IPS DF 4.7 (cell line): ENCODE measurements around the gene UGT1A1.

Source experiments
- DNase-seq: peaks from one replicate; pipeline ENCODE4 v3.0.0-alpha.2; 2013; ENCODE audit warnings: low spot score; ENCODE audit errors: extremely low read depth

Gene UGT1A1

DNA sequence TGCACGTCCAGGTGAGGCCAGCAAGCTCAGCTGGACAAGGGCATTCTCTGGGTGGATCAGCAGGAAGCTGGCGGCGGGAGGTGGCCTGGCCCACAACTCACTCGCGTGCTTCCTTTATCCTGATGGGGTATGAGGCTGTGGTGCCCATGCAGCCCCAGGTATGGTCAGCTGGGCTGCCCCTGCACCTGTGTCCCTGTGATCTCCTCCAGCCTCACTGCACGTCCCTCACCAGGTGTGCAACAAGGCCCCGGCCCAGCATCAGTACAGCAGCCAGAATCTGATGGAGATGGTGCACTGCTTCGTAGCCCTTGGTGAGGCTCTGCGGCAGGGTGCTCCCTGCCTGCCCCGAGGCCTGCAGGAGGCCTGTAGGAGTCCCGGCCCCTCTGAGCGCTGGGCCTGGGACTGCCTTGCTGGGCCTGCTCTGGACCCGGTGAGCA lies 35.7 kb downstream of the UGT1A1 start:
- no peak for DNase-seq

DNA sequence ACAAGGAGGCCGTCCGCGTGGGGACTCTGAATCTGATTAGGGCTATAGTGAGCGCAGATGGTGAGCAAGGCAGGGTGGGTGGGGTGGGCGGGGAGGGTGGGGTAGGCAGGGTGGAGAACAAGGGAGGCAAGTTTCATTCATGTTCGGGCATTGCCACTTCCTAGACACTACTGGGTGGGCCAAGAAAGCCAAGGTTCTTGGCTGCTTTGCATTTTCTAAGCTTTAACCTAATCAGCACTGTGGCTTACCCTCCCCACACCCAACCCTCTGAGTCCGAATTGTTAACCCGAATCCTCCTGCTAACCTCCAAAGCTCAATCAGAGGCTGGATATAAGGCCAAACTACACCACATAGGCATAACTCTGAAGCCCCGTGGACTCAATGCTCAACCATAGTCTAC lies 36.2 kb downstream of the UGT1A1 start:
- DNase-seq = no peak

DNA sequence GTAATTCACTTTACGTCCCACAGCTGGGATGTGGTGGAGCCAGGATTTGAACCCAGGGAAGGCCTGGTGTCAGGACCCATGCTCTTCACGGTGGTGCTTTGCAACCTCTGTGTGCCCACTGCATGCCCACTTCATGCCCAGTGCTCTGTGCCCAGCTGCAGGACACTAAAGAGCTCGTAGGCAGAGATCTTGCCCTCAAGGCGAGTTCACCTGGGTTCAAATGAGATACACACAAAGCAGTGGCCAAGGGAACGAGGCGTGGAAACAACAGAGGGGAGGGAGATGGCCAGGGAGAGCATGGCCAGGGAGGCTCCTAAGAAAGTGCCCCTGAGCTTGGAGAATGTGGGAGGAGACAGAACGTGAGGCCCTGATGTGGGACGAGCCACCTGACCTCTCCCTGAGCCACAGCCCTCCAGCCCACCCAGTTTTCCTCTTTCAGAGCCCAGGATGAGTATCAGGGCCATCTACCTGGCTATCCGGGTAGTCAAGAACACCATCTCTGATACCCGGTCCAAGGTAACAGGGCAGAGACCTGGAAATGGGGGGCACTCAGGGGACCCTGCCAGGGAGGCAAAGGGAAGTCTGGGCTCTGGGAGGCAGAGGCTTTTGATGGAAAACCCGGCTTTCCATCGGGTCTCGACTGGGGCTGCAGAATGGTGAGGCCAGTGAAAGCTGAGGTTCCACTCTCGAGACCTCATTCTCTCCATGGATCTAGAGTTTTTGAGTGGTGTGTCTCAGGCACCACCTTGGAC lies 38.4 kb downstream of the UGT1A1 start:
- no peak for DNase-seq

DNA sequence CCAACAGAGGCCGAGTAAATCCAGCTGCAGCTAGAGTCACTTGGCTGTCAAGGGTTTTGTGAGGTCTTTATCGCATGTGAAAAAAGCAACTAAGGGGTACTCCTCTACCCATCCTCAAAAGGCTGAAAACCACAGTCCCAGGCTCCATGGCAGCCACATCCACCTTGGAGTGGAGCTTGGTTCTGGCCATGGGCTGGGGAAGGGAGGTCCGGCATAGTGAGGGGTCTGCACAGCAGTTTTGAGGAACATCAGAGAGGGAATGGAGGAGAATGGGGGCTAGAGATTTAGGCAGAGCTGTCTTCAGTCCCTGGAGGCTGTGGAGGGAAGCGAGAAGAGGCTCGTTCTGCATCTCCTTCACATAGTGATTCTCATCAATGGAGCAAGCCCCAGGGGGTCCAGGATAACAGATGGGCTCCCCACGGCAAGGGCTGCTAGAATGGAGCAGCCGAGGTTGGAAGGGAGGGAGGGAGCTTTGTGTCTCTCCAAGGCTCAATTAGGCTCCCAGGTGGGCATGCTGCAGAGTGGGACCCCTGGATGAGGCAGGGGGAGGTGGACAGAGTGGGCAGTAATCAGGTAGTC lies 39.1 kb downstream of the UGT1A1 start:
- no peak for DNase-seq

DNA sequence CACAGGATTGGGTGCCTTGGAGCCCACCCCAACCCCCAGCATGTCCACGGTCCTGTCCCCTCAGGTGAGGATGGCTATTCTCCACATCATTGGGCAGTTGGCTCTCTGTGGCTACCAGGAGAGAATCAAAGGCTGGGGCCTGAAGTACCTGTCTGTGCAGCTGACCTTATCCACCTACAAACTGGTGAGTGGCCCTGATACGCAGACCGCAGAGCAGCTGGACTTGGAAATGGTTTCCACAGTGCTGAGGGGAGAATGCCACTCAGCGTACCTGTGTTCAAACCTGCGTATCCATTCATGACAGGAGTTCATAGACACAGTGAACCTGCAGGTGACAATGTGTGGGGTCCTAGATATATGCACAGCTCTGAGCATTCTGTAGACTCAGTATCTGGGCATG lies 39.6 kb downstream of the UGT1A1 start:
- DNase-seq = no peak

DNA sequence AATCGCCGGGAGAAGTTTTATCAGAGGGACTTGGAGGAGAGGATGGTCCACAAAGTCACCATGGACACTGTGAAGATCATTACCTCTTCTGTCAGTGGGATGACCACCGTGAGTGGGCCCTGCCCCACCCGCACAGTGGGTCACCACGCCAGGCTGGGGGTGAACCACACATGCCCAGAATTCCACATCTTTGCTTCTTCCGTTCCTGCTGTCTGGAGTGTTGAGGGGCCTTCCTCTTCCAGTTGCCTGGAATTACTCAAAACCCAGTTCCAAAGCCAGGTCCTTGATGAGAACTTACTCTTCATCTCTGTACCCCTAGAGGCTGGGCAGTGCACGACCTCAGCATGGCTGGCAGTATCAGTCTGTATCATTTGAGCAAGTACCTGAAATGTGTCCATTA lies 40.1 kb downstream of the UGT1A1 start:
- DNase-seq = no peak

DNA sequence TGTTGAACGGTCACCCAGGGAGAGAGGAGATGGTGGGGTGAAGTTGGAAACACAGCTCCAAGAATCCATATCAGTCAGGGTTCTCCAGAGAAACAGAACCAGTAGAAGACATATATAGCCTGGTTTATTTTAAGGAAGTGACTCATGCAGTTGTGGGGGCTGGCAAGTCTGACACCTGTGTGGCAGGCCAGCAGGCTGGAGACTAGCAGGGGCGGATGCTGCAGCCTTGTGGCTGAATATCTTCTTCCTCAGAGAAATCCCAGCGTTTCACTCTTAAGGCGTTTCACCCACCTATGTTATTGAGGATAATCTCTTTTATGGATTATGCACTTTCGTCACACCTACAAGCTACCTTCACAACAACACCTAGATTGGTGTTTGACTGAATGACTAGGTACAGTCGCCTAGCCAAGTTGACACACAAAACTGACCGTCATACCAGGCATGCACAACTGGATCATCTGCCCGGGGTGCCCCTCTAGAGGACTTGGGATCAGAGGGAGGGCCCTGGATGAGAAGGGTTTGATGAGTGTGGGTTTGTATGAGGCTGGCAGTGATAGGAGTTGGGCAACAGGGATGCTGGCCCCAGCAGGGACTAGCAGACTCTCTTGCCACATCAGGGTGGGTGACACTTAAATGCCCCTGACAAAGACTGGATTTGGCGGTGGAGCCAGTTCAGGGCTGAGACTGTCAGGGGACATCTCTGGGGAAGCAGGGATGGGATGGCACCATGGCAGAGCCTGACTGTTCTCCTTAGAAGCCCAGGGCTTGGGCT lies 41.5 kb downstream of the UGT1A1 start:
- DNase-seq = no peak

DNA sequence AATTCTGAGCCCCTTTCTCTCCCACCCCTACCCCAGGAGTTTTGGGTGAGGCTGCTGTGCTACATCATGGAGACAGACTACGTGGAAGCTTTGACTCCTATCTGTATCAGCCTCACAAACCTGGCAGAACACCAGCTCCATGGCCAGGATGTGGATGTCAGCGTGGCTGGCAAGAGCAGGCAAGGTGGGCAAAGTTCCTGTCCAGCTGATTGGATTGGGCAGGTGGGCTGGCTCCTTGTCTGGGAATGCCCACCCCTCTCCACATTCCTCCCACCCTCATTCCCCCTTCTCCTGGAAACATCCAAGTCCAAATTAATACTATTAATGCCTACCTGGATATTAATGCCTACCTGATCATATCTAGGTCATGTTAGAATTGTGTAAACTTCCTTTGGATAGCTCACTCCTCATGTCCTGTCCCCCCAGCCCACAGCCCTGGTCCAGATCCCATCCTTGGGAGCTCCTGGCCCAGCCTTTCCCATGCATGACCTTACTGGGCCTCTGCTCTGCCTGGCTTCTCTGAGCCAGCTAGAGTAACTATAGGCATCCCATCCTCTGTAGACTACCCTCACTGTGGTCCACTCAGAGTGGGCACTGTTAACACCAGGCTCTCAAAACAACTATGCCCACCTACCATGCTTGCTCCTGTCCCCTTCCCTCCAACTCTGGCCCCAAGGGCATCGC lies 42.2 kb downstream of the UGT1A1 start:
- no peak for DNase-seq

DNA sequence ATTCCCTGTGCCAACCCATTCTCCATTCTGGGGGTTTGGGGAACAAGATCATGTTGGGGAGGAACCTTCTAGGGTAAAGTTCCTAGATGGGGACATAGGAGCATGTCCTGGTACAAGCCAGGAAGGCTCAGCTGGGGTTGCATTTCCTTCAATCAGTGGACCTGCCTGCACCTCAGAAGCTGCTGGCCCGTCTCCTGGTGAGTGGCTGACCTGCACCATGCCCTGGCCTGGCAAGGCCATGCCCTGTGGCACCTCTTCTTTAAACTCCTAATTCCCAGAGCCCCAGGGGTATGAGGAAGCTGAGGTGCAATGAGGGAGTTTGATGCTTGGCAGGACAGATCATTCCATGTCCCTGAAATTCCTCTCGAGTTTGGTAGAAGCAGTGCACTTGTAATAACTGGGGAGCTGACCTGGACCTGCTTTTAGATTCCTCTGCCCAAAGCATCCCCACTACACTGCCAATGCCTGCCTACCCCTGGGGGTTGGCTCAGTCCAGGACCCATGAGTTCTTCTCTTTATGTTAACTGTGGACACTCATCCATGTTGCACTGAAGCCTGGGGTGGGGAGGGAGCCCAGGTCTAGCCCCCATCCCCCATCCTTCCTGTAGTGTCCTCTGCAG lies 43.3 kb downstream of the UGT1A1 start:
- no peak for DNase-seq

DNA sequence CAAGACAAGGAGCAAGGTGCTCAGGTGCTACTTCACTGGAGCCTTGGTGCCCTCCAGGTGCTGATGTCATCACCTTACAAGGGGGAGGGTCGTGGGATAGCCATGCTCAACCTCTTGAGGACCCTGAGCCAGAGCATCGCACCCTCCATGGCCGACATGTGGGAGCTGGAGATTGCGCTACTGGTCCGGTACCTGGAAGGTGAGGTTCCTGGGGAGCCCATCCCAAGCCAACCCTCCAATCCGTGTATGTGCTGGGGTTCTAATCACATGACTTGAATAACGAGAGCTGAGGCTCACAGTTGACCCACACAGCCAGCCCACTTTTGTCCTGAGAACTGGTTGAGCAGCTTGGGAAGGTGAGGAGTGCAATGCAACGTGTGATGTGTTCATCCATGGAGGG lies 43.9 kb downstream of the UGT1A1 start:
- no peak for DNase-seq

DNA sequence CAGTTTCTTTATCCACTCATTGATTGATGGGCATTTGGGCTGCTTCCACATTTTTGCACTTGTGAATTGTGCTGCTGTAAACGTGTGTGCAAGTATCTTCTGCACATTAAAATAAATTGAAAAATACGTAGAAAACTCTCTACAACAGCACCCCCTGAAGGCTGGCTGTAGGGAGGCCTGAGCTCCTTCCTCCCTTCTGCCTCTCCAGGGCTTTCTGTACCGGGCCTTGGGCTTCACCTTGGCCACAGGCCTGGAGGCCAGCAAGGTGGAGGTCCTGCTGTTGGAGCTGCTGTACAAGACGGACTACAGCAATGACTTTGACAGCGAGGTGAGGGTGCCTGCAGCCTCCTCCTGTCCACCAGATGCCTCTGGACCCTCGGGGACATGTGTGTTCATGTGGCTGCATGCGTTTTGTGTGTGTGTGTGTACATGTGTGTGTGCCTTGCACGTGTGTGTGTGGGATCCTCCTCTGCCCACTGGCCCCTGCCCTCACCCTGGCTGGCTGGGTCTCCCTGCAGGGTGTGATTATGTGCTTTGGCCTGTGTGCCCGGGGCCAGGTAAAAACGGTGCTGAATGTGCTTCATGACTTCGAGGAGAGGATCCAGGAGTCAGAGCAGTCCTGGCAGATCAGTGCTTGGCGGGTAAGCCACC lies 47.3 kb downstream of the UGT1A1 start:
- no peak for DNase-seq

DNA sequence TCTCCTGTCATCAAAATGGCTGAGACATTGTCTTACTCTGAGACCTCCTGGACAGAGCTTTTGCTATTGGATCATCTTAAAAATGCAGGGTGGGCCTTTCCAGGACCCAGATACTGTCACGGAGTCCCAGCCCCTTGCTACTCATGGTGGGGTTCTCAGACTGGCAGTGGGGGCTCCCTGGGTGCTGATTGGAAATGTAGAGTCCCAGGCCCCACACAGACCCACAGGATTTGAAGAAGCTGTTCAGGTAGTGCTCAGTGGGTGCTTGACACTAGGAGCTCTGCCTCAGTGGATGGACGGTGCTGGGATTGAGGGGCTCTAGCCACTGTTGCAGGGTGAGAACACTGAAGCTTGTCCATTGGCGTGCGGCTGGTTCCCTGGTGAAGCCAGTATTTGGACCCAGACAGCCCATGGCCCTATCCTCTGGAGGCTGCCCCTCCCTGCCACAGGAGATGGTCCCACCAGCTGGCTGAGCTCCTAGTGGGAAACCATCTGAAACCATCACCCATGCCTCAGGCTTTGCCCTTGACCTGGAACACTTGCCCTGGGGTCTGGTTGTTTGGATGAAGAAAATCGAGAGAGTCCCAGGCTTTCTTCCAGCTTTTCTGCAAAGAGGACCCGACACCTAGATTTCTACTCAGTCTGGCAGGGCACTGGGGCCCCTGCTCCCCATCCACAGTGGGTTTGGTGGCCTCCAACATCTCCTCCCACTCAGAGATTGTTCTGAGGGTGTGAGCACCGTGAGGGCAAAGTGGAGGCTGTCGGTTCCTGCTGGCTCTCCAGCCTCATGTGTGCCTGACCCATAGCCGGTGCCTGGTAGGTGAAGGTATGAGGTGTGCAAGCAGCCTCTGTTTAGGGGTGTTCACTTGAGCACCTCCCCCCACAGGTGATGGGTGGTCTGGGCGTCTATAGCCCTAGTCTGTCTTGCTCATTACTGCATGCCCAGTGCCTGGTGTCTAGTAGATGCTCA lies 48.2 kb downstream of the UGT1A1 start:
- DNase-seq = no peak

DNA sequence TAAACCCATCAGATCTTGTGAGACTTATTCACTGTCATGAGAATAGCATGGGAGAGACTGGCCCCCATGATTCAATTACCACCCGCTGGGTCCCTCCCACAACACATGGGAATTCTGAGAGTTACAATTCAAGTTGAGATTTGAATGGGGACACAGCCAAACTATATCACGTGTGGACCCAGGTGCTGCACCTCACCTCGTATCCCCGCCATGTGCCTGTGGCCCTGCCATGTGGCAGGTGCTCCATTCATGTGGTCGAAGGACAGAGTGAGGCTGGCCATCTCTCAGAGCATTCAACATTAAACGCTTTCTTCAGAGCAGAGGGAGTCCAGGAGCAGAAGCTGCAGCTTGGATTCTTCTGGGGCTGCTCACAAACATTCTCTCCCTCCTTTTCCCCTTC lies 50.3 kb downstream of the UGT1A1 start:
- no peak for DNase-seq

DNA sequence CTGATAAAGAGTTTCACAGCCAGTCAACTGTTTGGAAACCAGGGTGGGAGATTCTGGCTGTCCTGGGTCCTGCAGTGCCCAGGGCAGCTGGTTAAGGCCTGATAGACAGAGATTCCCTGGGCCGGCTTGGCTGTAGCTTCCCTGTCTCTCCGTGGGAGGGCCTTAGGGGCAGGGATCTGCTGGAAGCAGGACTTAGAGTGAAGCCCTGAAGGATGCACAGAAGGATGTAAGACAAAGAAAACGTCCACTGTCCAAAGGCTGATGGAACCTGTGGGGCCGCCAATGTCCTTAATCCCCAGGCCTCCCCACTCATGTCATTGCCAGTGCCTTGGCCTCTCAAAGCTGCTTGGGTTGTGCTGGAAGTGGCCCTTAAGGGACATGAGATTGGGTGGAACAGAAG lies 51.0 kb downstream of the UGT1A1 start:
- DNase-seq = no peak

DNA sequence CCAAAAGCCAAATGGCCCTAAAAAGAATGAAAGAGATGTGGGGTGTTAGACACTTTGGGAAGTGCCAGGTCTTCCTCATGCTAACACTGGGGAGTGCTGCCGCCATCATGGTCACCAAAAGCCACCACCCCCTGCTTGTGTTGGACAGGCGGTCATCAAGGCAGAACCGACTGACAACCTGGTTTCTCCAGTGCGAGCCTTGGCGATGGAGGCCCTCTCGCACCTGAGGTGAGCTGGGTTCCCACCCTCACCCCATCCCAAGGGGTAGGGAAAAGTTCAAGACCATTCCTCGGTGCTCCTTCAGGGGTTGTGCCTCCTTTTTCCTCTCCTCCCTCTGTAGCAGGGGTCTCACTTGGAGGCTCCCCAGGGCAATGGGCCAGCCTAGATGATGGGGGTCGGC lies 51.7 kb downstream of the UGT1A1 start:
- no peak for DNase-seq

DNA sequence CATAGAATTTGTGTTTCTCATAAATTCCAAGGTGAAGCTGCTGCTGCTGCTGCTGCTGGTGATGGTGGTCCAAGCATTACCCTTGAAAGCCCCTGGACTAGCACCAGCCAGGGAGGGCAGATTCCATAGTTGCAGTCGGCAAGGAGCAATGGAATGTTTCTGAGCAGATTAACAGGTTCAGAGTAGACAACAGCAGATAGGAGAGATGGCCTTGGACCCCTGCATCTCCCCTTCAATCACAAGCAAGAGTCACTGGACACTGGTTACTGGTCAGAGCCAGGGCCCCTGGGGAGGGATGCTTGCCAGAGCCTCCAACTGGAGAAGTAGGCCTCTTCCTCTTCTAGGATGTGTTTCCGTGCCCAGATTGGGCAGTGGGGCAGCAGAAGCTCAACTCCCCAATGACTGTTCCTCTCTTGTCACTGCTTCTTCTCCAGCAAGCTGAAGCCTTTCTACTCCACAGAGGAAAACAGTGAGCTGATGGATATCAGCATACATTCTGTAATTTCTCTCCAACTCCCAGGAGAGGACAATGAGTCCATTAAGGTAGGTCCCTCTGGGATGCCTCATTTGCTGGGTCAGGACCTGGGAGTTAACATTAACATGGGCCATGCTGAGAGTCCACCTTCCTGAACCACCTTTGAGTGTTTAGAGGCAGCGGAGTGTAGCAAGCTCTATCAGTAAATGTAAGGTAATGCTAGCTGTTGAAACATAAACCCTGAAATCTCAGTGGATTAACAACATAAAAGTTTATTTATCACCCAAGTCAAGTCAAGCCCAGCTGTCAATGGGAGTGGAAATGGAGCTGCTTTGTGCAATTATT lies 53.4 kb downstream of the UGT1A1 start:
- no peak for DNase-seq

DNA sequence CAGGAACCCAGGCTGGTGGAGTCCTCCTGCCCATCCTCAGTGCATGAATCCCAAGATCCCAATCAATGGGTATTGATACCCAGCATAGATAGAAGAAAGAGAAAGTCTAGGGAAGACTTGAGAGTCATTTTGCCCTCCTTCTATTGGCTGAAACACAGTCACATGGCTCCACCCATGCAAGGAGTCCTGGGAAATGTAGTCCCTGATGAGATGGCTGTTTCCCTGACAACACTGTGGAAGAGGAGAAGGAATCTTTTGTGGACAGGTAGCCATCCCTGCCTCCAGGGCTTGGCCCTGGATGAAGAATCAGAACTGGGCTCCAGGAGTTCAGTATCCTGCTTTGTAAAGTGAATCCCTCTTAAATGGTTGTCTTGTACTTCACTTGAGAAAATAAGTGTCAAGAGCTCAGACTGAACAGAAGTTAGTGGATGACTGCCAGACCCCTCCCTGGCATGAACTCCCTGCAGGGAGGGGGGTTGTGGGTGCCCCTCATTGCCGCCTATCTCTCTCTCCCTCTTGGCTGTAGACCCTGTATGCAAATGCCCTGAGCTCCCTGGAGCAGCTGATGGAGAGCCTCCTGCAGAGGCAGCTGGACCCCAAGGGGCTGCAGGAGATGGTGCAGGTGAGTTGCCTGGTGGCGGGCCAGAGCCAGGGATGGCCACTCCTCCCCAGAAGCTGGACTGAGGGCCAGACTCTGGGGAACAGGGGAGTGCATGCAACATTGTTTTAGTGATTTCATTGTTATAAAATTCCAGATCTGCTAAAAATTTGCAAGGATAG lies 54.2 kb downstream of the UGT1A1 start:
- DNase-seq = no peak

DNA sequence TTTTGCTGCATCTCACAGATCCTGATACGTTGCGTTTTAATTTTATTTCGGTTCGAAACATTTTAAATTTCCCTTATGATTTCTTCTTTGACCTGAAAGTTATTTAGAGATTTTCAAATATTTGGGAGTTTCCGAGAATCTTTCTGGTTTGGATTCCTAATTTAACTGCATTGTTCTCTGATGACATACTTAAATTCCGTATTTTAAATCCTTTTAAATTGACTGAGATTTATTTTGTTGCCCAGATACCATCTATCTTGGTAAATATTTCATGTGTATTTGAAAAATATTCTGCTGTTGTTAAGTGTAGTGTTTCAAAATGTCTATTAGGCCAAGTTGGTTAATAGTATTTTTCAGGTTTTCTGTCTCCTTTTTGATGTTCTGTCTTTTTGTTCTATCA lies 55.8 kb downstream of the UGT1A1 start:
- no peak for DNase-seq
